GF-D8 (cell line): ENCODE measurements around the gene ACAA2.

ENCODE experiments used
- DNase-seq: peaks from one replicate; lab custom pipeline; 2025; lab: John Stamatoyannopoulos, UW

ACAA2 gene

GRCh38 chr18:49767111-49768050, 46.0 kb downstream of the ACAA2 start:
- DNase-seq: no peak

- DNase-seq: no peak
Measured at GRCh38 chr18:49766646-49767045, 46.7 kb downstream of the ACAA2 start.

GRCh38 chr18:49764032-49764431, 49.3 kb downstream of the ACAA2 start:
- DNase-seq: no peak

- no peak for DNase-seq
Measured at GRCh38 chr18:49763590-49763989, 49.7 kb downstream of the ACAA2 start.

- no peak for DNase-seq
Measured at GRCh38 chr18:49762191-49763077, 50.9 kb downstream of the ACAA2 start.

- DNase-seq: no peak
Measured at GRCh38 chr18:49761771-49762170, 51.6 kb downstream of the ACAA2 start.

GRCh38 chr18:49758263-49758610, 55.1 kb downstream of the ACAA2 start:
- no peak for DNase-seq

- no peak for DNase-seq
Measured at GRCh38 chr18:49757513-49758262, 55.6 kb downstream of the ACAA2 start.

- DNase-seq: no peak
Measured at GRCh38 chr18:49756671-49757362, 56.5 kb downstream of the ACAA2 start.

GRCh38 chr18:49756135-49756534, 57.2 kb downstream of the ACAA2 start:
- no peak for DNase-seq

- no peak for DNase-seq
Measured at GRCh38 chr18:49755489-49755888, 57.8 kb downstream of the ACAA2 start.

- no peak for DNase-seq
Measured at GRCh38 chr18:49754866-49755265, 58.5 kb downstream of the ACAA2 start.

GRCh38 chr18:49753643-49754042, 59.7 kb downstream of the ACAA2 start:
- DNase-seq: no peak

- DNase-seq: no peak
Measured at GRCh38 chr18:49752095-49752457, 61.3 kb downstream of the ACAA2 start.

- no peak for DNase-seq
Measured at GRCh38 chr18:49751427-49752094, 61.8 kb downstream of the ACAA2 start.

- no peak for DNase-seq
Measured at GRCh38 chr18:49749563-49749962, 63.8 kb downstream of the ACAA2 start.

- no peak for DNase-seq
Measured at GRCh38 chr18:49747876-49748275, 65.5 kb downstream of the ACAA2 start.

GRCh38 chr18:49745045-49746014, 68.0 kb downstream of the ACAA2 start:
- DNase-seq: no peak

- DNase-seq: no peak
Measured at GRCh38 chr18:49744376-49745008, 68.8 kb downstream of the ACAA2 start.
